ENCODE measurements around the gene UBN2. TPM values are rescaled to one million over a fixed set of nuclear protein-coding genes. Genes with fewer than 3 reads are reported as not detected.
A peak's percentile ranks its signal among the peaks of the same experiment; 100 is the strongest.
"Not testable (repeated sequence)": the region's sequence is repeated elsewhere in the genome, so short reads cannot be mapped to it uniquely, and the experiment has no call there.

UBN2 gene
- total and polyA plus RNA-seq, 5 donors from 2014 or later, result 0.59 to 12.5 (median 1.8) TPM

DNA sequence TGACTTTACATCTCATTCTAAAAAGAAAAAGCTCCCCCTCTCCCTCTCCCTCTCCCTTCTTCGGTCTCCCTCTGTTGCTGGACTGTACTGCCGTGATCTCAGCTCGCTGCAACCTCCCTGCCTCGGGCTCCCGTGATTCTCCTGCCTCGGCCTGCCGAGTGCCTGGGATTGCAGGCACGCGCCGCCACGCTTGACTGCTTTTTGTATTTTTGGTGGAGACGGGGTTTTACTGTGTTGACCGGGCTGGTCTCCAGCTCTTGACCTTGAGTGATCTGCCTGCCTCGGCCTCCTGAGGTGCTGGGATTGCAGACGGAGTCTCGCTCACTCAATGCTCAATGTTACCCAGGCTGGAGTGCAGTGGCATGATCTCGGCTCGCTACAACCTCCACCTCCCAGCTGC is 6.2 kb upstream of the UBN2 start:
- H3K27ac ChIP-seq (ENCODE audit: insufficient read depth, low read length, poor library complexity, severe bottlenecking); H3K36me3 Mint-ChIP-seq; H3K9me3 Mint-ChIP-seq; H3K9me3 ChIP-seq (ENCODE audit: control insufficient read depth in 2 of 2, low read length in 2 of 2); H3K4me1 Mint-ChIP-seq; H3K36me3 ChIP-seq (ENCODE audit: control insufficient read depth, insufficient read depth, low read length); H3K4me3 Mint-ChIP-seq; H3K27ac Mint-ChIP-seq; H3K4me1 ChIP-seq (ENCODE audit: control insufficient read depth, insufficient read depth, low read length, poor library complexity, severe bottlenecking); DNase-seq; H3K27me3 ChIP-seq (ENCODE audit: control insufficient read depth, insufficient read depth, low read length); ATAC-seq (ENCODE audit: low read depth in 2 of 2); H3K4me3 ChIP-seq (ENCODE audit: low read depth, low read length): not testable (repeated sequence)
- peaks cover 27% of the 10 kb centered on the region for H3K27me3 Mint-ChIP-seq

DNA sequence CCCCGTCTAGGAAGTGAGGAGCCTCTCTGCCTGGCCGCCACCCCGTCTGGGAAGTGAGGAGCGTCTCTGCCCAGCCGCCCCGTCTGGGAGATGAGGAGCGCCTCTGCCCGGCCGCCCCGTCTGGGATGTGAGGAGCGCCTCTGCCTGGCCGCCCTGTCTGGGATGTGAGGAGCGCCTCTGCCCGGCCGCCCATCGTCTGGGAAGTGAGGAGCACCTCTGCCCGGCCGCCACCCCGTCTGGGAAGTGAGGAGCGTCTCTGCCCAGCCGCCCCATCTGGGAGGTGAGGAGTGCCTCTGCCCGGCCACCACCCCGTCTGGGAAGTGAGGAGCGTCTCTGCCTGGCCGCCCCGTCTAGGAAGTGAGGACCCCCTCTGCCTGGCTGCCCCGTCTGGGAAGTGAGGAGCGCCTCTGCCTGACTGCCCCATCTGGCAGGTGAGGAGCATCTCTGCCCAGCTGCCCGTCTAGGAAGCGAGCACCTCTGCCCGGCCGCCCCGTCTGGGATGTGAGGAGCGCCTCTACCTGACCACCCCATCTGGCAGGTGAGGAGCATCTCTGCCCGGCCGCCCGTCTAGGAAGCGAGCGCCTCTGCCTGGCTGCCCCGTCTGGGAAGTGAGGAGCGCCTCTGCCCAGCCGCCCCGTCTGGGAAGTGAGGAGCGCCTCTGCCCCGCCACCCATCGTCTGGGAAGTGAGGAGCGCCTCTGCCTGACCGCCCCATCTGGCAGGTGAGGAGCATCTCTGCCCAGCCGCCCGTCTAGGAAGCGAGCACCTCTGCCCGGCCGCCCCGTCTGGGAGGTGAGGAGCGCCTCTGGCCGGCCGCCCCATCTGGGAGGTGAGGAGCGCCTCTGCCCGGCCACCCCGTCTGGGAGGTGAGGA is 5.5 kb upstream of the UBN2 start:
- not testable (repeated sequence) for DNase-seq; H3K4me3 Mint-ChIP-seq; H3K27ac ChIP-seq (ENCODE audit: insufficient read depth, low read length, poor library complexity, severe bottlenecking); H3K36me3 ChIP-seq (ENCODE audit: control insufficient read depth, insufficient read depth, low read length); H3K36me3 Mint-ChIP-seq; H3K27me3 ChIP-seq (ENCODE audit: control insufficient read depth, insufficient read depth, low read length); H3K4me1 Mint-ChIP-seq; H3K4me1 ChIP-seq (ENCODE audit: control insufficient read depth, insufficient read depth, low read length, poor library complexity, severe bottlenecking); H3K4me3 ChIP-seq (ENCODE audit: low read depth, low read length); H3K9me3 Mint-ChIP-seq; H3K27ac Mint-ChIP-seq; H3K9me3 ChIP-seq (ENCODE audit: control insufficient read depth in 2 of 2, low read length in 2 of 2); ATAC-seq (ENCODE audit: low read depth in 2 of 2)
- peaks cover 27% of the 10 kb centered on the region for H3K27me3 Mint-ChIP-seq

DNA sequence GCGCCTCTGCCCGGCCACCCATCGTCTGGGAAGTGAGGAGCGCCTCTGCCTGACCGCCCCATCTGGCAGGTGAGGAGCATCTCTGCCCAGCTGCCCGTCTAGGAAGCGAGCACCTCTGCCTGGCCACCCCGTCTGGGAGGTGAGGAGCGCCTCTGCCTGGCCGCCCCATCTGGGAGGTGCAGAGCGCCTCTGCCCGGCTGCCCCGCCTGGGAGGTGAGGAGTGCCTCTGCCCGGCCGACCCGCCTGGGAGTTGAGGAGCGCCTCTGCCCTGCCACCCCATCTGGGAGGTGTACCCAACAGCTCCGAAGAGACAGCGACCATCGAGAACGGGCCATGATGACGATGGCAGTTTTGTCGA is 4.9 kb upstream of the UBN2 start:
- ATAC-seq (ENCODE audit: low read depth in 2 of 2); H3K9me3 Mint-ChIP-seq; H3K4me1 ChIP-seq (ENCODE audit: control insufficient read depth, insufficient read depth, low read length, poor library complexity, severe bottlenecking); DNase-seq; H3K4me3 Mint-ChIP-seq; H3K36me3 Mint-ChIP-seq; H3K4me3 ChIP-seq (ENCODE audit: low read depth, low read length); H3K27ac Mint-ChIP-seq; H3K27me3 ChIP-seq (ENCODE audit: control insufficient read depth, insufficient read depth, low read length); H3K27ac ChIP-seq (ENCODE audit: insufficient read depth, low read length, poor library complexity, severe bottlenecking); H3K4me1 Mint-ChIP-seq; H3K36me3 ChIP-seq (ENCODE audit: control insufficient read depth, insufficient read depth, low read length); H3K9me3 ChIP-seq (ENCODE audit: control insufficient read depth in 2 of 2, low read length in 2 of 2): not testable (repeated sequence)
- H3K27me3 Mint-ChIP-seq, result peaks cover 23% of the 10 kb centered on the region

DNA sequence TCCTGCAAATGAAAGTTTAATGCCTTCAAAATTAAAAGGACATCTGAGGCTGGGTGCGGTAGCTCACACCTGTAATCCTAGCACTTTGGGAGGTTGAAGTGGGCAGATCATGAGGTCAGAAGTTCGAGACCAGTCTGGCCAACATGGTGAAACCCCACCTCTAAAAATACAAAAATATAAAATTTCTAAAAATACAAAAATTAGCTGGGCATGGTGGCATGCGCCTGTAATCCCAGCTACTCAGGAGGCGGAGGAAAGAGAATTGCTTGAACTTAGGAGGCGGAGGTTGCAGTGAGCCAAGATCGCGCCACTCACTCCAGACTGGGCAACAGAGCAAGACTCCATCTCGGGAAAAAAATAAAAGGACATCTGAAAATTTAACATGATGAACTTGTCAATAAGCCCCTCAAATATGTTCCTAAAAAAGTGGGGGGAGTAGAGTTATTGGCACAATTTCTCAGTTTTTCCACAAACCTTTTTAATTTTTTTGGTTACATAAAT is 4.0 kb upstream of the UBN2 start:
- not testable (repeated sequence) for H3K36me3 Mint-ChIP-seq; H3K9me3 Mint-ChIP-seq; H3K27ac Mint-ChIP-seq; H3K27ac ChIP-seq (ENCODE audit: insufficient read depth, low read length, poor library complexity, severe bottlenecking); ATAC-seq (ENCODE audit: low read depth in 2 of 2); H3K4me3 ChIP-seq (ENCODE audit: low read depth, low read length); DNase-seq; H3K4me1 ChIP-seq (ENCODE audit: control insufficient read depth, insufficient read depth, low read length, poor library complexity, severe bottlenecking); H3K27me3 ChIP-seq (ENCODE audit: control insufficient read depth, insufficient read depth, low read length); H3K36me3 ChIP-seq (ENCODE audit: control insufficient read depth, insufficient read depth, low read length); H3K9me3 ChIP-seq (ENCODE audit: control insufficient read depth in 2 of 2, low read length in 2 of 2); H3K4me1 Mint-ChIP-seq; H3K4me3 Mint-ChIP-seq
- peaks cover 16% of the 10 kb centered on the region for H3K27me3 Mint-ChIP-seq

DNA sequence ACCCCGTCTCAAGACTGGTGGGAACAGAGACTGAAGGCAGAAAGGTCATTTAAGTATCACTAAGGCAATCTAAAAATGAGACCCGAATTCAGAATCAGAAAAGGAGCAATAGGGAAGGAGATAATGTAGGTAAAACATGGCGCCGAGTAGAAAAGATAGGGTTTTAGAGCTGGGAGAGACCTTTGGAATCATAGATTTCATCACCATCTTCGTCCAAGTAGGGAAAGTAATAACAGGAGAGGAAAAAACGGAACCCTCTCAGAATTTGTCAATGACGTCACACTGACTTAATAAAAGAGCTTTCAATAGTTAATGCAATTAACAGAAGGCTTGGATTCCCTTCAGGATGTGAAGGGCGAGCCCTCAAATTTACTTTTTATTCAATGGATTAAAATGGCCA is 1.0 kb upstream of the UBN2 start:
- peak overlapping the region; percentile 77 for H3K27ac ChIP-seq (ENCODE audit: insufficient read depth, low read length, poor library complexity, severe bottlenecking)
- no peaks in the 10 kb centered on the region for H3K36me3 ChIP-seq (ENCODE audit: control insufficient read depth, insufficient read depth, low read length)
- no peaks in the 10 kb centered on the region for H3K9me3 ChIP-seq (ENCODE audit: control insufficient read depth in 2 of 2, low read length in 2 of 2)
- DNase-seq (no peak), ATAC-seq (ENCODE audit: low read depth in 2 of 2) (no peak)
- H3K4me1 Mint-ChIP-seq, result peaks cover 14 to 33% (median 26%) of the 10 kb centered on the region in 4 donors
- H3K27me3 Mint-ChIP-seq, result peaks cover 21% of the 10 kb centered on the region
- H3K36me3 Mint-ChIP-seq, result no peaks in the 10 kb centered on the region
- peak overlapping the region in 2 of 3 donors; percentile 18 to 97 for H3K27ac Mint-ChIP-seq
- H3K4me1 ChIP-seq (ENCODE audit: control insufficient read depth, insufficient read depth, low read length, poor library complexity, severe bottlenecking), result peaks cover 21% of the 10 kb centered on the region
- no peak overlapping the region for H3K4me3 ChIP-seq (ENCODE audit: low read depth, low read length)
- no peaks in the 10 kb centered on the region for H3K27me3 ChIP-seq (ENCODE audit: control insufficient read depth, insufficient read depth, low read length)
- peak overlapping the region; percentile 98 to 100 (median 100) for H3K4me3 Mint-ChIP-seq
- no peaks in the 10 kb centered on the region for H3K9me3 Mint-ChIP-seq

DNA sequence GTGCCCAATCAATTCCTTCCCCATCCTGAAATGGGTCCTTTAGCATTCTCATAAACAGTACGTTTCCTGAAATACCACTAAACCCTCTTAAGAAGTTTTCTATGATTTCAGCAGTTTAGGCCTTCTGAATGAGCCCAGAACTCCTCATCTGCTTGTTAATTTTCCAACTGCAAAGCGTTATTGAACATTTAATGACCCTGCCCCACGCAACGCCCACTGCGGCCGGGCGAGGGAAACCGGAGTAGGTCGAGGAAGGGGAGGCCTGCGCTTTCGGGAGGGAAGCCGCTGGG is 608 bp upstream of the UBN2 start:
- H3K27me3 Mint-ChIP-seq, result peaks cover 21% of the 10 kb centered on the region
- H3K27ac Mint-ChIP-seq, result peak overlapping the region; percentile 71 to 98 (median 97)
- DNase-seq (no peak), ATAC-seq (ENCODE audit: low read depth in 2 of 2) (no peak)
- H3K36me3 ChIP-seq (ENCODE audit: control insufficient read depth, insufficient read depth, low read length), result no peaks in the 10 kb centered on the region
- H3K27me3 ChIP-seq (ENCODE audit: control insufficient read depth, insufficient read depth, low read length), result no peaks in the 10 kb centered on the region
- peak overlapping the region; percentile 77 for H3K27ac ChIP-seq (ENCODE audit: insufficient read depth, low read length, poor library complexity, severe bottlenecking)
- no peaks in the 10 kb centered on the region for H3K9me3 Mint-ChIP-seq
- peak overlapping the region; percentile 84 for H3K4me3 ChIP-seq (ENCODE audit: low read depth, low read length)
- no peaks in the 10 kb centered on the region for H3K36me3 Mint-ChIP-seq
- peaks cover 21% of the 10 kb centered on the region for H3K4me1 ChIP-seq (ENCODE audit: control insufficient read depth, insufficient read depth, low read length, poor library complexity, severe bottlenecking)
- peaks cover 14 to 33% (median 26%) of the 10 kb centered on the region in 4 donors for H3K4me1 Mint-ChIP-seq
- H3K9me3 ChIP-seq (ENCODE audit: control insufficient read depth in 2 of 2, low read length in 2 of 2), result no peaks in the 10 kb centered on the region
- H3K4me3 Mint-ChIP-seq, result peak overlapping the region; percentile 98 to 100 (median 100)

DNA sequence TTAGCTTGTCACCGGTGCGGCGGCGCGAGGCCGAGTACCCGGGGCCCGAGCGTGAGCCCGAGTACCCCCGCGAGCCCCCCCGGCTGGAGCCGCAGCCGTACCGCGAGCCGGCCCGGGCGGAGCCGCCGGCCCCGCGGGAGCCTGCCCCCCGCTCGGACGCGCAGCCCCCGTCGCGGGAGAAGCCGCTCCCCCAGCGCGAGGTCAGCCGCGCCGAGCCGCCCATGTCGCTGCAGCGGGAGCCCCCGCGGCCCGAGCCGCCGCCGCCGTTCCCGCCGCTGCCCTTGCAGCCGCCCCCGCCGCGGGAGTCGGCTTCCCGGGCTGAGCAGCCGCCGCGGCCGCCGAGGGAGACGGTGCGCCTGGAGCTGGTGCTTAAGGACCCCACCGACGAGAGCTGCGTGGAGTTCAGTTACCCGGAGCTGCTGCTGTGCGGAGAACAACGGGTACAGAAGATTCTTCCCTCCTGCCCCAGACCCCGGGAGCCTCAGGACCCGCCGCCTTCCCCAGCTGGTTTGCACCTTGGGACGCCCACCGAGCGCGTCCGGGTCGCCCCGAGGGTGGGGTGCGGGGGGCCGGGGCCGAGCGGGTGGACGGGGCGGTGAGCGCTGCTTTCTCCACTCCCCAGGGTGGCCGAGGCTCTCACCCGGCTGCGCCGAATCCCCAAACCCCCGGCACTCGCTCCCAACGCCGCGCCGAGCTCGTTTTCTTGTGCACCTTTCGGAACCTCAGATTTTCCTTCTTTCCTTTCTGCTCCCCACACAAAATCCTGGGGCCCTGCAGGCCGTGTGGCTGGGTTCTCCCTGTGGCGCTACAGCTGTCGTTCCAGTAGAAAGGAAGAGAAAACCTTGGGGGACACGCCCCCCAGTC is 708 bp downstream of the UBN2 start:
- Mint-ChIP-seq H3K4me3 (peak overlapping the region; percentile 98 to 100 (median 100)), H3K9me3 (no peaks in the 10 kb centered on the region), H3K4me1 (peaks cover 21 to 41% (median 35%) of the 10 kb centered on the region in 4 donors), H3K36me3 (no peaks in the 10 kb centered on the region), H3K27me3 (peaks cover 21% of the 10 kb centered on the region), H3K27ac (peak overlapping the region in 2 of 3 donors; percentile 90 to 97)
- H3K27ac ChIP-seq (ENCODE audit: insufficient read depth, low read length, poor library complexity, severe bottlenecking), result peak overlapping the region; percentile 77
- H3K4me3 ChIP-seq (ENCODE audit: low read depth, low read length), result peak overlapping the region; percentile 84
- no peaks in the 10 kb centered on the region for H3K27me3 ChIP-seq (ENCODE audit: control insufficient read depth, insufficient read depth, low read length)
- DNase-seq (peak; percentile 2 to 24 (median 24)), ATAC-seq (ENCODE audit: low read depth in 2 of 2) (peak; percentile 14 to 24)
- peaks cover 21% of the 10 kb centered on the region for H3K4me1 ChIP-seq (ENCODE audit: control insufficient read depth, insufficient read depth, low read length, poor library complexity, severe bottlenecking)
- H3K36me3 ChIP-seq (ENCODE audit: control insufficient read depth, insufficient read depth, low read length), result no peaks in the 10 kb centered on the region
- H3K9me3 ChIP-seq (ENCODE audit: control insufficient read depth in 2 of 2, low read length in 2 of 2), result no peaks in the 10 kb centered on the region

Measured in CD4-positive, CD25-positive, alpha-beta regulatory T cell (primary cell).